ENCODE measurements around the gene NUBPL.

The NUBPL gene

DNA sequence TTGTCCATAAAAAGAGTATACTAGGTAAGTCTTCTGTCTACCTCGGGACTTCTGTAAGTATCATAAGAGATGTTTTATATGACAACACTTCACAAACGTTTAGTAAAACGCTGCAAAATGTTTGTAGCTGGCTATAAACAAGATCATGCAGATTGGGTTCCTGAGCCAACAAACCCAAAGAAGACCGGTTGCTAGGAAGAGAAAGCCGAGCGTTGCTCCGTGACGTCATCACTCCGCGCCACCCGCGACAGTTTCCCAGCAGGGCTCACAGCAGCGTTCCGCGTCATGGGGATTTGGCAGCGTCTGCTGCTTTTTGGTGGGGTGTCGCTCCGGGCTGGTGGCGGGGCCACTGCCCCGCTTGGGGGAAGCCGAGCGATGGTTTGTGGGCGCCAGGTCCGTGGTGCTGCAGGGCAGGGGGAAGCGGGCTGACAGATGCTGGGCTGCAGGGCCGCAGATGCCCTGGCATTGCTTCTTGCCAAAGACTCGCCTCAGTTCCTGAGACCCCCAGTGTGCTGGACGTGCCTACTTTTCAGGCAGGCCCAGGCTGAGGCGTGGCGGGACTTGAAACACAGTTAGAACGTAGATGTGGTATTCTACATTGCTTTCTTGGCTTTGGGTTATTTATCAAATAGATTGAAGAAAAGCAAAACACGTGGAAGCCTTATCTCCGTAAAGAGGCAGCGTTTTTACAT, at the start of gene NUBPL:
Gene NUBPL (plus strand): TSS at position 250 of the 692 bp plus-strand sequence. CDS start 36 bp downstream, at position 286.
- peak; percentile 80 for DNase-seq (ENCODE audit: low read depth, low spot score)

- DNase-seq (ENCODE audit: low read depth, low spot score), result no peak
Observed at GRCh38 chr14:31527087-31527486, 34.1 kb upstream of the NUBPL start.

DNA sequence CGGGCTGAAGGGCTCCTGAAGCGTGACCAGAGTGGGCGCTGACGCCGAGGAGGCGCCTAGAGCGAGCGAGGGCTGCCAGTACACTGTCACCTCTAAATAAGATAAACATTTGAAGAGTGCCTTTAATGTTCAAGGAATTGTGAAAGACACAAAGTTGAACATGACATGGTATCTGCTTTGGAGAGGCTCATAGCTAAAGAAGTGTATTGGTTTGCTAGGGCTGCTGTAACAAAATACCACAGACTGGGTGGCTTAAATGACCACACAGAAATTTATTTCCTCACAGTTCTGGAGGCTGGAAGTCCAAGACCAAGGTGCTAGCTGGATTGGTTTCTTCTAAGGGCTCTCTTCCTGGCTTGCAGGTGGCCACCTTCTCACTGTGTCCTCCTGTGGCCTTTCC, 33.7 kb upstream of the NUBPL start:
- DNase-seq (ENCODE audit: low read depth, low spot score), result no peak

DNA sequence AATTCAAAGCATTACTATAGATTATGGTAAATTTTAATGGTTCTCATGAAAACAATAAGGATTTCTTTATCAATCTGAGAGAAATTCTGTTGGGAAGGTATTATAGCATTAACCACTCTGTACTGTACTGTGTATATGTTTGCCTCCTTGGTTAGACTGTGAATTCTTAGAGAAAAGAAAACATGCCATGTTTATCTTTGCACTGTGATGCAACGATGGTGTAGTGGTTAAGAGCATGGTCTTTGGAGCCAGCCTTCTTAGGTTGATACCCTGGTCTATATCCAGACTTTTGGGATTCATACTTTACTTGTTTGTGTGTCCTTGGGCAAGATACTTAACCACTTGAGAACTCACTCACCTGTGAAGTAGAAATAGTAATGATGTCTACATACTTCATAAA, 32.2 kb upstream of the NUBPL start:
- no peak for DNase-seq (ENCODE audit: low read depth, low spot score)

GRCh38 chr14:31530136-31530535, 31.1 kb upstream of the NUBPL start:
- DNase-seq (ENCODE audit: low read depth, low spot score), result no peak

GRCh38 chr14:31536201-31536960, 24.8 kb upstream of the NUBPL start:
- no peak for DNase-seq (ENCODE audit: low read depth, low spot score)

DNA sequence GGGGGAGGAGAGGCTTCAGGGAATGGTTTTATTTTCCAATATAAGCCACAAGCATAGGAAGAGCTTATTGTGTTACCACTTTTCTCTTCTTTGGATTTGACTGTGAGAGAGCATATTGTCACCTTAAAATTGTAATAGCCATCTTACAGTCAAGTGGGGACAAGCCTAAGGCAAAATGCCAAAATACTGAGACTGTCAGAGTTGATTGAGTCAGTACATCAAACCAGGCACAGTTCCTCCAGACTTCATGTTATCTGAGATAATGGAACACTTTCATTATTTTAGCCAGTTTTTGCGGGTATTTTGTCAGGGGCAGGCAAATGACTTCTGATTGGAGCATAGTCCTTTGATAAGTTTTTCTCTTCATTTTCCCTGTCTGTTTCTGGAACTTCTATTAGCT, 19.5 kb upstream of the NUBPL start:
- DNase-seq (ENCODE audit: low read depth, low spot score), result no peak

- DNase-seq (ENCODE audit: low read depth, low spot score), result no peak
Observed at GRCh38 chr14:31543969-31544799, 17.0 kb upstream of the NUBPL start.

GRCh38 chr14:31544816-31545215, 16.4 kb upstream of the NUBPL start:
- DNase-seq (ENCODE audit: low read depth, low spot score), result no peak

DNA sequence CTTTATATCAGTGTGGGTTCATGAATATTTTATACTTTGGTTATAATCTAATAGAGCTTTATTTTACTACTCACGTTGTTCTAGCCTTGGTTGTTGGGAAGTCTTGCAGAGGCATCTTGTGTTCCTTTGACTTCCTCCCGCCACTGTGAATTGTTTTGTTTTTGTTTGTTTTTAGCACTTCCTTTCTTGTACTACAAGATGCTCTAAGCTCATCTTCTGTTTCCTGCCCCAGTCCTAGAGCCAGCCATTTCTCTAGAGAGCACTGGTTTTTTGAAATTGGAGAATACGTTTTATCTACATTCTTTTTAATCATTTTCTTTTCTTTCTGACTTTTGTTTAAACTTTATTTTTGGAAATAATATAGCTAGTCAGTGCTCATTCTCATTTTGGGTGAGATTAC, 15.9 kb upstream of the NUBPL start:
- no peak for DNase-seq (ENCODE audit: low read depth, low spot score)

GRCh38 chr14:31549817-31550216, 11.4 kb upstream of the NUBPL start:
- DNase-seq (ENCODE audit: low read depth, low spot score), result no peak

GRCh38 chr14:31550589-31550988, 10.6 kb upstream of the NUBPL start:
- DNase-seq (ENCODE audit: low read depth, low spot score), result no peak

DNA sequence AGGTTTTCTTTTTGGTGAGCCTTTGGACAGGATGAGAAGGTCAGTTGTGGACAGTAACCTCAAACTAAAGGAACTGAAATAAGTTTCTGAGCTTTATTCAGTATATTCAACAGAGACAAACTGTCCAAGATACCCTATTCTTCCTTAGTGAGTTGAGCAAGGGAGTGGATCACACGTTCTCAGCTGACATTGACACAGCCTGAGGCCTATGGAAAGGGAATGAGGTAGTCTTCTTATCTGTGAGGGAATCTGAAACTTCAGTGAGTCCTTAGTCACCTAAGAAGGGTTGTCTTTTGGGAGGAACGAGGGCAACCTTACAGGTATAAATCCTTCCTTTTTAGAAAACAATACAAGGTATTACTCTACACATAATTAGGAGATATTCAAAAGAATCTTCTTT, 5.0 kb upstream of the NUBPL start:
- no peak for DNase-seq (ENCODE audit: low read depth, low spot score)

DNA sequence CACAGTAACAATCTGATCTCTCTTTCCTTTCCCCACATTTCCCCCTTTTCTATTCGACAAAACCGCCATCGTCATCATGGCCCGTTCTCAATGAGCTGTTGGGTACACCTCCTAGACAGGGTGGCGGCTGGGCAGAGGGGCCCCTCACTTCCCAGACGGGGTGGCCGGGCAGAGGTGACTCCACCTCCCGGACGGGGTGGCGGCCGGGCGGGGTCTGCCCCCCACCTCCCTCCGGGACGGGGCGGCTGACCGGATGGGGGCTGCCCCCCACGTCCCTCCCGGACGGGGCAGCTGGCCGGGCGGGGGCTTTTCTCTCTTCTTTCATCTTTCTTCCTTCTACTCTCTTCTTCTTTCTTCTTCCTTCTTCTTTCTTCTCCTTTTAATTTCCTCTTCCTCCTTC, 1.3 kb upstream of the NUBPL start:
- DNase-seq (ENCODE audit: low read depth, low spot score), result no peak

- no peak for DNase-seq (ENCODE audit: low read depth, low spot score)
Observed at GRCh38 chr14:31560759-31561154, 447 bp upstream of the NUBPL start.

GRCh38 chr14:31564194-31564593, 3.0 kb downstream of the NUBPL start:
- DNase-seq (ENCODE audit: low read depth, low spot score), result no peak

DNA sequence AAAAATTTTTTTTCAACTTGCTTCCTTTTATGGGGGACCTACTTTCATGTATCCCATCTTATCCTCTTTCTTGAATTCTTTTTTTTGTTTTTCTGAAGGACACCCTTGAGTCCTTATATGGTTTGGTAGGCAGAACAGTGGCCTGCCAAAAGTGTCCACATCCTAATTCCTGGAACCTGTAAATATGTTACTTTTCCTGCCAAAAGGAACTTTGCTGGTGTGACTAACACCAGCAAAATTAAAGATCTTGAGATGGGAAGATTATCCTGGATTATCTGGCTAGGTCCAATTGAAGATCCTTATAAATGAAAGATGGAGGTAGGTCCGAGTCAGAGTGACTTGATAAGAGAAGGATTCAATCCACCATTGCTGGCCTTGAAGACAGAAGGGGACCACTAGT, 5.3 kb downstream of the NUBPL start:
- DNase-seq (ENCODE audit: low read depth, low spot score), result no peak

DNA sequence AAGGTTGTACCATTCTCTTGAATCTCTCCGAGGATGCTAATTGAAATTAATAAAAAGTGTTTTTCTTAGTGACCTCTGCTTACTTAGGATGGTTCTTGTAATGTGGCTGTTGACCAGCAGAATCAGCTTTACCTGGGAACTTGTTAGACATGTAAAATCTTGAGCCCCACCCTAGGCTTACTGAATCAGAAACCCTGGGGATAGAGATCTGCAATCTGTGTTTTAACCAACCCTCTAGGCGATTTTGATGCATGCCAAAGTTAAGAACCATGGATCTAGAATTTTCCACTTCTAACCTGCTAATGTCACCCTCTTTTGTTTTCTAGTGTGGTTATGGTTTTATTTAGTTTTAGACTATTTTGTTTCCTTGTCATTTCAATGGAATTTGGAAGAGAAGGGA, 6.5 kb downstream of the NUBPL start:
- no peak for DNase-seq (ENCODE audit: low read depth, low spot score)

GRCh38 chr14:31568161-31568560, 7.0 kb downstream of the NUBPL start:
- no peak for DNase-seq (ENCODE audit: low read depth, low spot score)

- no peak for DNase-seq (ENCODE audit: low read depth, low spot score)
Observed at GRCh38 chr14:31568671-31569070, 7.5 kb downstream of the NUBPL start.

GRCh38 chr14:31572955-31573354, 11.8 kb downstream of the NUBPL start:
- DNase-seq (ENCODE audit: low read depth, low spot score), result no peak

DNA sequence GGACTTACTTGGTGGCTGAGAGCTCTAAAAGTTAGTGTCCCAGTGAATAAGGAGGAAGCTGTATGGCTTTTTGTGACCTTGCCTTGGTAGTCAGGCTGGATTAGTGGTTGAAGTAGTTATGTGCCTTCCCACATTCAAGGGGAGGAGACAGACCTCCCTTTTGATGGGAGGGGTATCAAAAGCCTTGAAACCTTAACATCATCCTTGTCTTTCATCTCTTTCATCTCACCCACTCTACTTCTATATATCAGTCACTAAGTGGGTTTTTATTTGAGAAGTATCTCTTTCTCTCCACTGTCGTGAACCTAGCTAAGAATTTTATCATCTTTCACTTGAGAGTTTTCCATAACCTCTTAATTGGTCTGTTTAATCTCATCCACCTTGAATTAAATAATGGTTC, 15.7 kb downstream of the NUBPL start:
- DNase-seq (ENCODE audit: low read depth, low spot score), result no peak
